ENCODE measurements around the gene RBP4. TPM values are rescaled to one million over a fixed set of nuclear protein-coding genes. Genes with fewer than 3 reads are reported as not detected.
A peak's percentile ranks its signal among the peaks of the same experiment; 100 is the strongest.

Gene RBP4
- total RNA-seq, 1 experiment from 2014 or later = 1.5 TPM

DNA sequence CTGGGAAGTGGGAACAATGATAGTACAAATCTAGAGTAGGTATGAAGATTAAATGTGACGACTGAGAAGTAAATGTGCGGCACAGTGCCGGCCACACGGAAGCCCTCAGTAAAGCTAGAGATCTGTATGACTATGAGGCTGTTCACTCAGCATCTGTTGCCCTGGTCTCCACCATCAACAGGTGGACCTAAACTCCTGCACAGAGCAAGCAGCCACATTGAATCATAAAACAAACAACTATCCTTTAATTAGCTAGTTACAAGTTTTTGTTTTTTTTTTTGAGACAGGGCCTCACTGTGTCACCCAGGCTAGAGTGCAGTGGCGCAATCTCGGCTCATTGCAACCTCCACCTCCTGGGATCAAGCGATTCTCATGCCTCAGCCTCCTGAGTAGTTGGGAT lies 16.6 kb downstream of the RBP4 start:
- Mint-ChIP-seq H3K36me3 (ENCODE audit: insufficient read depth, unreplicated experiment) (no peaks in the 10 kb centered on the region), H3K4me3 (ENCODE audit: low read depth, unreplicated experiment) (no peak overlapping the region), H3K9me3 (ENCODE audit: low read depth, unreplicated experiment) (peaks cover under 1% of the 10 kb centered on the region), H3K27ac (ENCODE audit: unreplicated experiment) (no peak overlapping the region), H3K27me3 (ENCODE audit: unreplicated experiment) (no peaks in the 10 kb centered on the region), H3K4me1 (ENCODE audit: low read depth, unreplicated experiment) (peaks cover 13% of the 10 kb centered on the region)
- CTCF ChIA-PET = no interaction called here
- no peak for DNase-seq
- BruUV-seq (replicated peaks) = no TSS peak
- intact Hi-C loops (cut with micrococcal nuclease; ENCODE audit: unreplicated experiment) = no loop called here
- no peak for TF ChIP-seq CTCF (IDR thresholded peaks at IDR 0.05; ENCODE audit: unreplicated experiment)

GRCh38 chr10:93580828-93581227 lies 20.2 kb downstream of the RBP4 start:
- Mint-ChIP-seq H3K9me3 (ENCODE audit: low read depth, unreplicated experiment) (peaks cover 3% of the 10 kb centered on the region), H3K36me3 (ENCODE audit: insufficient read depth, unreplicated experiment) (no peaks in the 10 kb centered on the region), H3K4me3 (ENCODE audit: low read depth, unreplicated experiment) (no peak overlapping the region), H3K4me1 (ENCODE audit: low read depth, unreplicated experiment) (peaks cover 47% of the 10 kb centered on the region), H3K27ac (ENCODE audit: unreplicated experiment) (peak overlapping the region; percentile 6), H3K27me3 (ENCODE audit: unreplicated experiment) (no peaks in the 10 kb centered on the region)
- intact Hi-C loops (cut with micrococcal nuclease; ENCODE audit: unreplicated experiment) = no loop called here
- no TSS peak for BruUV-seq (replicated peaks)
- TF ChIP-seq CTCF (IDR thresholded peaks at IDR 0.05; ENCODE audit: unreplicated experiment) = no peak
- peak; percentile 23 for DNase-seq
- CTCF ChIA-PET = no interaction called here

- no TSS peak for BruUV-seq (replicated peaks)
- H3K36me3 Mint-ChIP-seq (ENCODE audit: insufficient read depth, unreplicated experiment) = no peaks in the 10 kb centered on the region
- no peak overlapping the region for H3K4me3 Mint-ChIP-seq (ENCODE audit: low read depth, unreplicated experiment)
- no peak for TF ChIP-seq CTCF (IDR thresholded peaks at IDR 0.05; ENCODE audit: unreplicated experiment)
- no peaks in the 10 kb centered on the region for H3K27me3 Mint-ChIP-seq (ENCODE audit: unreplicated experiment)
- CTCF ChIA-PET = no interaction called here
- DNase-seq = no peak
- intact Hi-C loops (cut with micrococcal nuclease; ENCODE audit: unreplicated experiment) = no loop called here
- peaks cover 3% of the 10 kb centered on the region for H3K9me3 Mint-ChIP-seq (ENCODE audit: low read depth, unreplicated experiment)
- peak overlapping the region; percentile 6 for H3K27ac Mint-ChIP-seq (ENCODE audit: unreplicated experiment)
- peaks cover 54% of the 10 kb centered on the region for H3K4me1 Mint-ChIP-seq (ENCODE audit: low read depth, unreplicated experiment)
Measured at GRCh38 chr10:93579985-93580711, 20.9 kb downstream of the RBP4 start.

DNA sequence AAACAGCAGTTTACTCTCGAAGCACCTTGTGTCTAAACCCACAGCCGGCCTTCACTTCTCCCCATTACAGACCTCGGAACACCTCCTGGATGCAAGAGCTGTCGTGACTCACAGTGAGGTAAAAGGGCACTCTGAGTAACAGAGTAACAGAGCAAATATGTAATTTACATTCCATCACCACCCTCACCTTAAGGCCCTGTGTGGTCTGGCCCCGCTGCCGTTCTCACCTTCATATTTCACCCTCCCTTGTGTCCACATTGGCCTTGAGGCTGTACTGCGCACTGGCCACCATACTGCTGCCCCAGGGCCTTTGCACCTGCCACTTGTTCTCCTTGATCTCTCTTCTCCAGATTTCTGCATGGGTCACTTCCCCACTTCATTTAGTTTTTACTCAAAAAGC lies 21.9 kb downstream of the RBP4 start:
- Mint-ChIP-seq H3K9me3 (ENCODE audit: low read depth, unreplicated experiment) (peaks cover 3% of the 10 kb centered on the region), H3K4me3 (ENCODE audit: low read depth, unreplicated experiment) (no peak overlapping the region), H3K4me1 (ENCODE audit: low read depth, unreplicated experiment) (peaks cover 60% of the 10 kb centered on the region), H3K36me3 (ENCODE audit: insufficient read depth, unreplicated experiment) (no peaks in the 10 kb centered on the region), H3K27me3 (ENCODE audit: unreplicated experiment) (no peaks in the 10 kb centered on the region), H3K27ac (ENCODE audit: unreplicated experiment) (peak overlapping the region; percentile 17)
- intact Hi-C loops (cut with micrococcal nuclease; ENCODE audit: unreplicated experiment) = no loop called here
- CTCF ChIA-PET = interaction anchor here (1.2 kb wide), 1 partner anchor 24 kb away, joined by 3 read pairs; no protein-coding TSS in a partner anchor
- no peak for TF ChIP-seq CTCF (IDR thresholded peaks at IDR 0.05; ENCODE audit: unreplicated experiment)
- peak; percentile 61 for DNase-seq
- no TSS peak for BruUV-seq (replicated peaks)

All from Calu3 (cell line).